GM19193 (cell line): ENCODE measurements around the gene COL4A6.

Source experiments
- POLR2A ChIP-seq: IDR thresholded peaks from 4 replicates; pipeline ENCODE4 v1.6.1; 2011; ENCODE audit not compliant: insufficient read depth, insufficient read length; ENCODE audit errors: extremely low read depth

COL4A6 gene

GRCh38 chrX:108438110-108438623 is at the start of gene COL4A6:
Gene COL4A6 (minus strand): TSS chrX:108438422. CDS start chrX:108438196, 226 bp downstream.
- TF ChIP-seq POLR2A: no peak

DNA sequence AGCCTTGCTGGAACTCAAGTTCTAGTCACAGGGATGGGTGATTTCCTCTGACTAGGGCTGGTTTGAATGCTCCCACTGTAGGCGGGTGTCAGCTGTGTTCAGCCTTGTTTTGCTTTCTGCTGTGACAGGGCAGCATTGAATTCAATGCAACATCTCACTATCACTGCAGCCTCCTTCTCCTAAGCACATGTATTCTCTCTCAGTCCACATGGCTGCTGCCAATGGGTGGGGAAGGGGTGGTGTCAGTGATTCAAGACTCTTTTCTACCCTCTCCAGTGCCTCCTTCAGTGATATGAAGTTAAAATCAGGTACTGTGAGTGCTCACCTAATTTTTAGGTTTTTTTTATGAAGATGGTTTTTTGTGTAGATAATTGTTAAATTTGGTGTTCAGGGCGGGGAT is 47.7 kb upstream of the COL4A6 start:
- no peak for TF ChIP-seq POLR2A

GRCh38 chrX:108484251-108484650 is 46.0 kb upstream of the COL4A6 start:
- TF ChIP-seq POLR2A: no peak

DNA sequence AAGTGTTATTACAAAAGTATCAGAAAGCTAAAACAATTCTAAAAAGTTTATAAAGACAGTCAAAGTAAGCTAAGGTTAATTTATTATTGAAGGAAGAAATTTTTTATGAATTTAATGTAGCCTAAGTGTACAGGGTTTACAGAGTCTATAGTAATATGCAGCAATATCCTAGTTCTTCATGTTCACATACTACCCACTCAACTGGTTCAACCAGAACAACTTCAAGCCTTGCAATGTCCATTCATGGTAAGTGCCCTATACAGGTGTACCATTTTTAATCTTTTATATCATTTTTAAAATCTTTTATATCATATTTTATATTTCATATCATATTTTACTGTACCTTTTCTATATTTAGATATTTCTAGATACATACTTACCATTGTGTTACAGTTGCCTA is 35.8 kb upstream of the COL4A6 start:
- TF ChIP-seq POLR2A: no peak

GRCh38 chrX:108468486-108468885 is 30.3 kb upstream of the COL4A6 start:
- no peak for TF ChIP-seq POLR2A

DNA sequence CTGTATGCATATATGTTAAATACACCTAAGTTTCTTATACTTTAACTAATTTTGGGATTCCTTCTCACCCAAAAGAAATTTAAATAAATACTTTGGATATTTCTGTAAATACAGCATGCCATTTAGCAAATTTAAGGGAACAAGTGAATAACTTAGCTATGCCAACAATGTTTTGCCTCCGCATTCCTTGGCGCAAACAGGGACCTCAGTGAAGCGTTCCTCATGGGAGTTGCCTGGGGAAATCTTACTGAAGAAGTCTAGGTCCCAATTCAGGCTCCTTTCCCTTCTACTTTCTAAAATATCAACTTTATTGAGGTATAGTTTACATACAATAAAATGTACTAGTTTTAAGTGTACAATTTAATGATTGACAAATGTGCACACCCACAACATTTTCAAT is 26.4 kb upstream of the COL4A6 start:
- TF ChIP-seq POLR2A: no peak

GRCh38 chrX:108456971-108457477 is 18.8 kb upstream of the COL4A6 start:
- TF ChIP-seq POLR2A: no peak

DNA sequence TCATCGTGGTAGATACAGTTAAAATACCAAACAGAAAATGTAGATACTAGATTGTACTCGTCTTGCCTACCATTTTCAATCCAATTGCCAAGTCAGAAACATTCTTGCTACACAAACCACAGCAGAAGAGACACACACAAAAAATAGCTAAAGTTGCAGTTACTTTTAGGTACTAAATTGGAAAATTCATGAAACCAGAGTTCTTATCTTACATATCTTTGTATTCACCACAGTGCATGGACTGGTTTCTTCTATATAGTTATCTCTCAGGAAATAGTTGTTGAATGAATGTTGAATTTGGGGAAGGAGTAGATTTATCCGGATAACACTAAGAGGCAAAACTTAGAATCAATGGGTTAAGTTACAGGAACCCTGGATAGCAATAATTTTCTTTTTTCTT is 15.6 kb upstream of the COL4A6 start:
- no peak for TF ChIP-seq POLR2A

DNA sequence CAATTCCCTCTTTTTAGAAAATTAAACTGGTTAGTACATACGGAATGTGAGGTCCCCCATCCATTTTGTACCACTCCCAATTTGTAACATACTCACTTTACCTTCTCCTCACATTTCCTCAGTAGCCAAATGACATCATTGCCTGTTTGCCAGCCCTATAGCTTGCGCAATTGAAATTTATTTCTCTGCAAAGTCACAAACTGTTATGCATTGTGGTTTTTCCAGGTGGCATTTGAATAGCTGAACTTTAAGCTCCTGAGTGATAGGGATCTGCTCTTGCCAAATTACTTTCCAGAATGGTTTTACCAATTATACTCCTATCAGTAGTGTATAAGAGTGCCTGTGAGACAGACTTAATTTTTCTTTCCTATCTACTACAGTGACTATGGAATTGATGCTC is 9.1 kb upstream of the COL4A6 start:
- no peak for TF ChIP-seq POLR2A

DNA sequence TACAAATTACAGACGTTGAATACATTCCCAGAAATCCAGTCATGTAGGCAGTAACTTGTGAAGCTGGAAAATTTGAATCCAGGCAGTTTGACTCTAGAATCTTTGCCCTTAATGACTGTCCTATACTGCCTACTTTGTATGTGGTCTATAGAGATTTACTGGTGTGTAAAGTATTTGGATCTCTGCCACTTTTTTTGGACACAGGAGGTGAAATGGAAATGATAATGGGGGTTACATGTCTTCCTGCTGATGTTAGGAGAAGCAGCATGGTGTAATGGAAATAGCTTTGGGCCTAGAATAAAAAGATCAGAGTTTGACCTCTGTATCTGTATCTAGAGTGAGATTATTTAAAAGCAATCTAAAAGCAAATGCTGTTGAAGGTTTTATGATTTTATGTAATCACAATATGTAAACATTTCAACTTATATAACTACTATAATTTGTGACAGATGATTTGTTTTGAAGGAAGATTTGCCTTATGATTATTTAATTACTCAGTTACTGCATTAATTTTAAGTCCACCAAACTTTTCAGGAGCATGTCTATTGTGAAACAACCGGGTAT is 4.8 kb upstream of the COL4A6 start:
- TF ChIP-seq POLR2A: no peak

DNA sequence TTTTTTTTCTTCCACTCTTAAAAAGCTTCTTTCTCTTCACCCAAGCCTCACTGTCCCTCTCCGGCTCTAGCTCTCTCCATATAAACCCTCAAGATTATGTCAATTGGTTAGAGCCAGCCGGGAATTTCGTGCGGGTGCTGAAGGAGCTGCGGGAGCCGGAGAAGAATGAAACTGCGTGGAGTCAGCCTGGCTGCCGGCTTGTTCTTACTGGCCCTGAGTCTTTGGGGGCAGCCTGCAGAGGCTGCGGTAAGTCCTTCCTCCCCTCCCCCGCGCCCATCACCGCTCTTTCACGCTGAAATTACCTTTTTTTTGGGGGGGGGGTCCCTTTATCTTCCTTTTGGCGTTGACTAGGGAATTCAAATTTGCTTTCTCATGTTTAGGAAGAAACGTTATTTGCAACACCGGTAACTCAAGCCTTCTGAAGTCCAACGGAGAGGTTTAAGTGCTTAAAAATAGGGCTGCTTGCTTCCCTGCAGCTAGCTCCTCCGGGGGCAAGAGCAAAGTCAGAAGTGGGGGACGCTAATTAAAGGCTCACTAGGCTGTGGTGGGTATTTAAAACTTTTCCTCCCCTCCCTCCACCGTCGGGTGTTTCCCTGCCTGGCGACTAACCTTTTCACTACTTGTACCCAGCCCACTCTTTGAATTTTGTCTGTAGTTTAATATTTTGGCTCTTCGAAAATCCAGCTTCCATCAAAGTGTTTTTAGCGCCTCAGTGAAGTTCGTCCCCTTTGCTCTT is 1.9 kb upstream of the COL4A6 start:
- no peak for TF ChIP-seq POLR2A

DNA sequence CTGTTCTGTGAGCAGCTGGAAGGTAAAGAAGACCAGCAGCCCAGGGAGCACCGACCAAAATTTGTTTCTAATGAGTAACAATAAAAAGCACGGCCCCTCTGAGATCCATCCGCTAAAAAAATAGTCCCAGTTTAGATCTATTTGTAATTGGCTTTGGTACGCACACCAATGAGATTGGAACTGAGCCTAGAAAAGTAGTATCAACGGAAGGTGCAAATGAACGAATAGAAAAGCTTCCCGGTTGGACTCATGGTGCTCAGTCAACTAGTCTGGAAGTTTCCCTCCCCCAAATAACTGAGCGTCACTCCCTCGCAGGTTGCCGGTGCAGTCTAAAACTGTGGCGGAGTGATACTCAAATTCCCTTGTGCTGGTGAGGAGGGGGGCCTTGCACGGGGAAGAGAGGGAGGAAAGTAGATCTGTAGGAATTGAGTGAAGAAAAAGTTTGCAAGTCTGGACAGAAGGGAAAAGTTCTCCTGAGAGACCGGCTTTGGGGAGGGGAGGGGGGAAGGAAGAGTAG is 1.3 kb upstream of the COL4A6 start, which contains the start of gene COL4A5:
COL4A5 (plus strand) TSS at position 413 of the 517 bp plus-strand sequence. CDS start 288 bp downstream, outside the sequence.
- no peak for TF ChIP-seq POLR2A

GRCh38 chrX:108437349-108438109 is 693 bp downstream of the COL4A6 start:
- no peak for TF ChIP-seq POLR2A

DNA sequence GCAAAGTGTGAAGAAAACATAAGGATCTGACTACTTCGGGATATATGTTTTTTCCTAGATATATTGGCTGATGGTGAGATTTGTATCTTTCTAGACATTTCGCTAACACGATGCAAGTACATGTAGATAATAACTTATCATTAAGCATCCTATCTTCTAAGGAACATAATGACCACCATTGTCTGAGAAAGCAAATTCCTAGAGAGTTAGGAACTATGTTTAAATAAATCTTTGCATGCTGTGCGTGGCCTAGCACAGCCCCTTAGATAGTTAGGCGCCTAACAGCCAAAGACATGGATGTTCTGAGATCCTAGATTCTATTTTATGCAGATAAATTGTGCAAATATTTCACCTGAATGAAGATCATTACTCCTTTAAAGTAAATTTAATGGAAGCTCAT is 3.0 kb downstream of the COL4A6 start:
- no peak for TF ChIP-seq POLR2A

DNA sequence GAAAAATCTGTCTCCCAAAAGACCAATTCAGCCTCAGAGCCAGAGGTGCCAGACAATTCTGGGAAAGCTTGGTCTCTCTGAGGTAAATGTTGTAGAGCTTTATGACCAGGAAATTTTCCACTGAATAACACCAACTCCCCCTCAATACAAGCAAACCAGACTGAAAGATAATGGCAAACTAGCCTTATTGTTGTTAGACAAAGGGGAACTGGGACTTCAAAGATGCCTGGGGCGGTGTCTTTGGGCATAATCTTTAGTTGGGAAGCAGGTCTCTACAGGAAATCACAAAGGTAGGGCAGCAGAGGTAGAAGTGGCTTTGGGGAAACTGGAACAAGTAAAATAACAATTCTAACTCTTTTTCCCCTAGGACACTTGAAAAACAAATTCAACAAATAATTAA is 12.0 kb downstream of the COL4A6 start:
- TF ChIP-seq POLR2A: no peak
